CD4-positive, alpha-beta T cell (primary cell): ENCODE results near the gene PRDM16. TPM values are rescaled to one million over a fixed set of nuclear protein-coding genes. Genes with fewer than 3 reads are reported as not detected.

Source experiments
- ATAC-seq: fragments of 200-7000 bp; cut with Tn5 transposase; one replicate; pipeline ENCODE4 v1.10.0; 2022; ENCODE audit warnings: mild to moderate bottlenecking; ENCODE audit not compliant: poor library complexity
- CTCF ChIA-PET: fragments of 350-600 bp; sonication (Branson Sonifier 250); formaldehyde crosslinking; loops from one replicate; lab custom pipeline; 2021; ENCODE audit warnings: antibody characterized with exemption, inconsistent platforms; lab: Charles Lee
- POLR2A ChIA-PET: fragments of 350-600 bp; sonication (Branson Sonifier 250); formaldehyde crosslinking; loops from one replicate; lab custom pipeline; 2021; ENCODE audit warnings: antibody characterized with exemption, inconsistent platforms; lab: Charles Lee
- DNase-seq, 14 experiments: peaks; one replicate each; pipeline ENCODE4 v3.0.0-alpha.2; 2013 to 2020; ENCODE audit warnings: mixed read lengths in 2 of 14
- H3K27ac ChIP-seq, 2 donors: one replicate each; pipeline versions ENCODE4 v1.5.1 to v1.7.0; 2013; ENCODE audit warnings: low read length in 2 of 2, low read depth in 1 of 2, mild to moderate bottlenecking in 1 of 2
- H3K27me3 ChIP-seq, 2 experiments: 1 replicate in 1 of 2; 2 replicates in 1 of 2; pipeline versions ENCODE4 v1.6.1 to v1.7.0; 2013; ENCODE audit warnings: low read length in 2 of 2, control low read depth in 1 of 2, mild to moderate bottlenecking in 1 of 2, moderate library complexity in 1 of 2; ENCODE audit not compliant: insufficient read depth in 2 of 2, control insufficient read depth in 1 of 2
- H3K36me3 ChIP-seq: one replicate; pipeline ENCODE4 v1.6.1; 2013; ENCODE audit warnings: low read length, control low read depth; ENCODE audit not compliant: insufficient read depth
- H3K4me1 ChIP-seq: one replicate; pipeline ENCODE4 v1.6.1; 2013; ENCODE audit warnings: low read length, control low read depth; ENCODE audit not compliant: insufficient read depth
- H3K4me3 ChIP-seq: one replicate; pipeline ENCODE4 v1.5.1; 2013; ENCODE audit warnings: mild to moderate bottlenecking, low read length, moderate library complexity
- H3K9me3 ChIP-seq, 2 experiments: 1 replicate in 1 of 2; 2 replicates in 1 of 2; pipeline versions ENCODE4 v1.6.1 to v1.7.0; 2013; ENCODE audit warnings: low read length in 2 of 2, mild to moderate bottlenecking in 2 of 2, control low read depth in 1 of 2, moderate library complexity in 1 of 2; ENCODE audit not compliant: control insufficient read depth in 1 of 2, insufficient read depth in 1 of 2
- H3K27ac Mint-ChIP-seq: one replicate; pipeline ENCODE4 v1.8.0; 2020; ENCODE audit warnings: mixed read lengths
- H3K27me3 Mint-ChIP-seq: one replicate; pipeline ENCODE4 v1.8.0; 2021; ENCODE audit warnings: mixed read lengths
- H3K36me3 Mint-ChIP-seq: one replicate; pipeline ENCODE4 v1.8.0; 2021; ENCODE audit warnings: low read depth, mixed read lengths
- H3K4me1 Mint-ChIP-seq: one replicate; pipeline ENCODE4 v1.8.0; 2021; ENCODE audit warnings: low read depth, mixed read lengths
- H3K4me3 Mint-ChIP-seq: one replicate; pipeline ENCODE4 v1.8.0; 2020; ENCODE audit warnings: mild to moderate bottlenecking, mixed read lengths
- H3K9me3 Mint-ChIP-seq: one replicate; pipeline ENCODE4 v1.8.0; 2020; ENCODE audit warnings: mixed read lengths
- intact Hi-C, 2 experiments: fragments of 100-400 bp; cut with DNase I in 1 of 2; cut with micrococcal nuclease in 1 of 2; formaldehyde crosslinking; loops; one replicate each; pipeline versions ENCODE4 v1.15.1 to v1.9.0; 2023 to 2025; cut with DNase I, micrococcal nuclease
- total RNA-seq, 174 experiments: library from RNA in 2 of 174; stranded (reverse) in 2 of 174; gene quantifications; one replicate each; pipeline ENCODE4 v1.2.3 and lab custom pipeline; 2021 to 2026
- TF ChIP-seq, protein P1 (sequence below): fragments of 200-600 bp; IDR thresholded peaks from one replicate; pipeline ENCODE4 v1.8.0; 2022; ENCODE audit warnings: antibody characterized with exemption, mild to moderate bottlenecking

PRDM16 gene
- total RNA-seq, 2 experiments from 2014 or later = not detected

DNA sequence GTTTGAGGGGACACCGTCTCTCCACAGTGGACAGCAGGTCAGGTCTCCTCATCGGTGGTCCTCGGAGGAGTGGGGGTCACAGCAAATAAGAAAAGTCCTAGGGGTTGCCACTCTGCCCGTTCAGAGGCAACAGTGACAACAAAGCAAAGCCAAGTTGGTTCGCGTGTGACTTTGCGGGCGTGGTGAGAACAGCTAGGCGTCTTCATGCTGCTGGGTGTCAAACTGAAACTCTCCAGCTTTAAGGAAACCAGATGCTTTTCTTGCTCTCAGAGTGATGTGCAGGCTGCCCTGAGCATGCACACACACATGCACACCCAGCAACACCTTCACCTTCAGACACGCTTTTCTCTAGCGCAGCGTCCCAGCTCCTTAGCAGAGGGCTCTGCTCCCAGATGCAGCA, 315.4 kb downstream of the PRDM16 start:
- Histone ChIP-seq H3K4me3 (no peak overlapping the region), H3K27me3 (no peaks in the 10 kb centered on the region), H3K9me3 (peaks cover 0 to under 1% of the 10 kb centered on the region in 2 experiments), H3K4me1 (no peaks in the 10 kb centered on the region), H3K27ac (no peak overlapping the region), H3K36me3 (no peaks in the 10 kb centered on the region)
- TF ChIP-seq, protein P1, sequence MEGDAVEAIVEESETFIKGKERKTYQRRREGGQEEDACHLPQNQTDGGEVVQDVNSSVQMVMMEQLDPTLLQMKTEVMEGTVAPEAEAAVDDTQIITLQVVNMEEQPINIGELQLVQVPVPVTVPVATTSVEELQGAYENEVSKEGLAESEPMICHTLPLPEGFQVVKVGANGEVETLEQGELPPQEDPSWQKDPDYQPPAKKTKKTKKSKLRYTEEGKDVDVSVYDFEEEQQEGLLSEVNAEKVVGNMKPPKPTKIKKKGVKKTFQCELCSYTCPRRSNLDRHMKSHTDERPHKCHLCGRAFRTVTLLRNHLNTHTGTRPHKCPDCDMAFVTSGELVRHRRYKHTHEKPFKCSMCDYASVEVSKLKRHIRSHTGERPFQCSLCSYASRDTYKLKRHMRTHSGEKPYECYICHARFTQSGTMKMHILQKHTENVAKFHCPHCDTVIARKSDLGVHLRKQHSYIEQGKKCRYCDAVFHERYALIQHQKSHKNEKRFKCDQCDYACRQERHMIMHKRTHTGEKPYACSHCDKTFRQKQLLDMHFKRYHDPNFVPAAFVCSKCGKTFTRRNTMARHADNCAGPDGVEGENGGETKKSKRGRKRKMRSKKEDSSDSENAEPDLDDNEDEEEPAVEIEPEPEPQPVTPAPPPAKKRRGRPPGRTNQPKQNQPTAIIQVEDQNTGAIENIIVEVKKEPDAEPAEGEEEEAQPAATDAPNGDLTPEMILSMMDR = no peak
- peaks cover 9% of the 10 kb centered on the region for H3K27me3 Mint-ChIP-seq
- H3K36me3 Mint-ChIP-seq = no peaks in the 10 kb centered on the region
- ChIA-PET POLR2A (no interaction called here), CTCF (no interaction called here)
- peak in 2 of 14 experiments; percentile 2 to 38 for DNase-seq
- H3K4me3 Mint-ChIP-seq = no peak overlapping the region
- H3K27ac Mint-ChIP-seq = no peak overlapping the region
- no peaks in the 10 kb centered on the region for H3K4me1 Mint-ChIP-seq
- ATAC-seq = no peak
- no peaks in the 10 kb centered on the region for H3K9me3 Mint-ChIP-seq
- intact Hi-C loops = no loop called here

DNA sequence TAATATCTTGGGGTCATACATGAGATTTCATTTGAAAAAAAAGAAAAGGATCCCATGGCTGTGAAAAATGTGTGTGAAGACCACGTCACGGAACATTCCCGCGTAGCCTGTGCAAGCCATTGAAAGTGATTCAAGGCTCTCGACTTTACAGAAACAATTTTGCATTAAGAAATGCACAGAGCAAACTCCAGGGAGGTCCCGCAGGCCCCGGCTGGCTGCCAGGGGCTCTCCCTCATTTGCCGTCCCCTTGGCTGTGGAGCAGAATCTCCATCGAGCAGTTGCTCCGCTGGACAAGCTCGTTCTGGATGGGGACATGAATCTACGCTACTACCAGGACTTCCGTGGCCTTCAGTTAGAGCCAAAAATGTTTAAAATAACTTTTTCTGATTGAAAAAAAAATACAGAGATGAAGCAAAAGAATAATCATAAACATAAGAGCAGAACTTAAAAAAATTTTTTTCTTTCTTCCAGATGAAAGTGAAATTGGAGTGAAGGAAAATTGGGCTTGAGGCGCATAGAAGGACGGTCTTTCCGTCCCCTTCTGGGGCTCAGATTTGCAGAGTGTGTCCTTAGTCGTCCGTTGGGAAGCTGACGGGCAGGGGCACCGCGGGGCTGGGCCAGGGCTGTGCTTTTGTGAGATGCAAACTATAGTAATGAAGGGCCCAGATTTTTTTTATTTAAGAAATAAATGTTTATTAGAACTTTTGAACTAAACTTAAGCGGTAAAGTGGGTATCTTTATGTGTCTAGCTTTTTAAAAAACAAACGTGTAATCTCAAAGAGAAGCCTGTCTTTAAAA, 317.4 kb downstream of the PRDM16 start:
- peaks cover 11% of the 10 kb centered on the region for H3K27me3 Mint-ChIP-seq
- CTCF ChIA-PET = no interaction called here
- no peaks in the 10 kb centered on the region for H3K4me1 Mint-ChIP-seq
- Histone ChIP-seq H3K27me3 (peaks cover 0 to 2% of the 10 kb centered on the region in 2 experiments), H3K36me3 (no peaks in the 10 kb centered on the region), H3K4me3 (no peak overlapping the region), H3K9me3 (peaks cover 0 to 5% of the 10 kb centered on the region in 2 experiments), H3K27ac (no peak overlapping the region), H3K4me1 (no peaks in the 10 kb centered on the region)
- no peaks in the 10 kb centered on the region for H3K36me3 Mint-ChIP-seq
- POLR2A ChIA-PET = no interaction called here
- intact Hi-C loops = no loop called here
- H3K9me3 Mint-ChIP-seq = no peaks in the 10 kb centered on the region
- TF ChIP-seq, protein P1 = no peak
- H3K4me3 Mint-ChIP-seq = no peak overlapping the region
- no peak overlapping the region for H3K27ac Mint-ChIP-seq
- ATAC-seq (no peak), DNase-seq (no peak)

DNA sequence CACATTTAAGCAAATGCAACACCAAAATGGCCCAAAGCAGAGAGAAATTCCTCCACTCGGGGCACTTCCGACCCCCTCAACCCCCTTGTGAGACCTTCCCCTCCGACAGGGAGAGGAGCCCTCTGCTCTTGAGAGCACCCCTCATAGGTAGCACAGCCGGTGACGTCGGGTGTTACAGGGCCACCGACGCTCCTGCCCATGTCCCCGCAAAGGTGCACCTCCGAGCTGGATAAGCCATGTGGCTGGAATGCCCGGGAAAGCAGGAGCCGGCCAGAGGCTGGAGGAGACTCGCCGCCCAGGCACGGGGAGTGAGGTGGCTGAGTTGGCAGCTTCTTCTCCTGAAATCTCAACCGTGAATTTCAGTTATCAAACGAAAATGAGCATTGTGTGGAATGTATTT, 318.4 kb downstream of the PRDM16 start:
- H3K27ac Mint-ChIP-seq = no peak overlapping the region
- no peaks in the 10 kb centered on the region for H3K36me3 Mint-ChIP-seq
- no peak overlapping the region for H3K4me3 Mint-ChIP-seq
- H3K27me3 Mint-ChIP-seq = peaks cover 14% of the 10 kb centered on the region
- Histone ChIP-seq H3K27me3 (peaks cover 4 to 6% of the 10 kb centered on the region in 2 experiments), H3K4me3 (no peak overlapping the region), H3K9me3 (peaks cover 0 to 5% of the 10 kb centered on the region in 2 experiments), H3K36me3 (no peaks in the 10 kb centered on the region), H3K4me1 (no peaks in the 10 kb centered on the region), H3K27ac (no peak overlapping the region)
- no peaks in the 10 kb centered on the region for H3K9me3 Mint-ChIP-seq
- ATAC-seq = no peak
- ChIA-PET POLR2A (no interaction called here), CTCF (no interaction called here)
- no peak for DNase-seq
- TF ChIP-seq, protein P1 = no peak
- H3K4me1 Mint-ChIP-seq = no peaks in the 10 kb centered on the region
- intact Hi-C loops = no loop called here
